K562 (cell line): ENCODE data around the gene FGF23.

Experiments used
- ADNP ChIP-seq: fragments of 200-800 bp; sonication (Bioruptor generic); IDR thresholded peaks from 2 replicates; pipeline ENCODE4 v1.6.1; 2016; ENCODE audit warnings: missing genetic modification characterization, missing compliant biosample characterization
- BRD9 ChIP-seq: fragments of 450-650 bp; IDR thresholded peaks from 2 replicates; pipeline ENCODE4 v1.6.1; 2018; ENCODE audit warnings: low read depth; ENCODE audit not compliant: partially characterized antibody
- CEBPB ChIP-seq: fragments of 450-650 bp; IDR thresholded peaks from 2 replicates; pipeline ENCODE4 v1.6.1; 2016; ENCODE audit warnings: missing genetic modification characterization, missing compliant biosample characterization
- CREB1 ChIP-seq, 2 experiments: sonication (generic) in 1 of 2; formaldehyde crosslinking in 1 of 2; IDR thresholded peaks; 2 replicates each; pipeline versions ENCODE4 v1.6.1 to v1.8.0; 2012 to 2022; ENCODE audit warnings: inconsistent platforms in 1 of 2, mild to moderate bottlenecking in 1 of 2, missing genetic modification reagents in 1 of 2, moderate library complexity in 1 of 2
- EP300 ChIP-seq: IDR thresholded peaks from 2 replicates; pipeline ENCODE4 v1.6.1; 2012; ENCODE audit warnings: low read length, improper control_type of control experiment
- FOXO4 ChIP-seq: fragments of 450-650 bp; formaldehyde crosslinking; IDR thresholded peaks from 2 replicates; pipeline ENCODE4 v1.4.0; 2020; ENCODE audit warnings: mild to moderate bottlenecking, moderate library complexity
- GABPA ChIP-seq: fragments of 200-800 bp; sonication (Bioruptor generic); conservative IDR thresholded peaks from 2 replicates; pipeline ENCODE4 v1.6.1; 2016; ENCODE audit warnings: low read depth, missing genetic modification characterization, missing compliant biosample characterization
- GTF3C2 ChIP-seq: IDR thresholded peaks from 3 replicates; pipeline ENCODE4 v1.6.1; 2011; ENCODE audit warnings: borderline replicate concordance, mild to moderate bottlenecking, moderate library complexity; ENCODE audit not compliant: insufficient read length; ENCODE audit errors: extremely low read depth
- POLR2A ChIP-seq: fragments of 450-650 bp; conservative IDR thresholded peaks from 2 replicates; pipeline ENCODE4 v1.6.1; 2016
- SMARCC2 ChIP-seq: fragments of 450-650 bp; IDR thresholded peaks from 2 replicates; pipeline ENCODE4 v1.6.1; 2017; ENCODE audit warnings: antibody characterized with exemption, moderate library complexity, mild to moderate bottlenecking, low read depth
- SP2 ChIP-seq: IDR thresholded peaks from 2 replicates; pipeline ENCODE4 v1.6.1; 2011; ENCODE audit warnings: mild to moderate bottlenecking, low read depth, low read length, moderate library complexity; ENCODE audit not compliant: poor library complexity, severe bottlenecking; ENCODE audit errors: extremely low read depth
- YY1 ChIP-seq, 3 experiments: IDR thresholded peaks; 2 replicates each; pipeline ENCODE4 v1.6.1; 2011; ENCODE audit warnings: low read length in 2 of 3, mild to moderate bottlenecking in 2 of 3, moderate library complexity in 2 of 3, borderline replicate concordance in 1 of 3, control low read depth in 1 of 3, low read depth in 1 of 3; ENCODE audit not compliant: insufficient read depth in 3 of 3, insufficient replicate concordance in 2 of 3, control insufficient read depth in 1 of 3, insufficient read length in 1 of 3; ENCODE audit errors: extremely low read depth in 1 of 3
- ZNF507 ChIP-seq: conservative IDR thresholded peaks from 2 replicates; pipeline ENCODE4 v1.6.1; 2017; ENCODE audit warnings: missing genetic modification characterization, missing compliant biosample characterization
- ZNF586 ChIP-seq: fragments of 450-650 bp; formaldehyde crosslinking; conservative IDR thresholded peaks from 2 replicates; pipeline ENCODE4 v1.4.0; 2020; ENCODE audit warnings: mild to moderate bottlenecking, moderate library complexity

DNA sequence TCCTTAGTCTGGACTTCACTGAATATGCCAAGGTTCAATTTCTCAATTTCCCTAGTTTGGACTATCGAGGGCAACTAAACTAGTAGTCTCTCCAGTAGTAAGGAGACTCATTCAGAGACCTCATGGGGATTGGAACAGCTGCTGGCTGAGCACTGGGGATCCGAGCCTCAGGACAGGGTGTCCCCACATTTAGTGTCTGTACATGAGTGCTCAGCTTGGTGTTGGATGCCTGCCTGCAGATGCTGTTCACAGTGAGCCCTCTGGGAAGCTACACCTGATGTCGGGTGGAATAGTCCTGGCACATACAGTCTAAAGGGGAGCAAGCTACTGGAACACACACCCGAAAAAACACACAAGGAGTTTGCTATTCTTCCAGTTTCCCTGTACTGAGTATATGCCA, 820 bp upstream of the FGF23 start:
- no peak for TF ChIP-seq ZNF507 (tag)
- TF ChIP-seq EP300 = no peak
- no peak for TF ChIP-seq POLR2A
- no peak for TF ChIP-seq FOXO4 (CRISPR knock-in tag)
- TF ChIP-seq CEBPB (tag) = no peak
- TF ChIP-seq CREB1 (IDR thresholded peaks at IDR 0.05) = no peak
- TF ChIP-seq CREB1 (CRISPR knock-in tag; IDR thresholded peaks at IDR 0.05) = no peak
- no peak for TF ChIP-seq ADNP (tag)
- TF ChIP-seq BRD9 = no peak
- no peak for TF ChIP-seq SP2
- no peak for TF ChIP-seq ZNF586 (CRISPR knock-in tag)
- TF ChIP-seq YY1 (IDR thresholded peaks at IDR 0.05; ENCODE audit: borderline replicate concordance in 1 of 3, control insufficient read depth in 1 of 3, extremely low read depth in 1 of 3, insufficient read depth in 3 of 3, insufficient read length in 1 of 3, insufficient replicate concordance in 2 of 3, low read depth in 1 of 3, low read length in 2 of 3) = no peak
- no peak for TF ChIP-seq SMARCC2
- TF ChIP-seq GTF3C2 = no peak
- no peak for TF ChIP-seq GABPA (tag)
